PFSK-1 (cell line): ENCODE measurements around the gene SIGLEC1.

ENCODE experiments used
- POLR2AphosphoS5 ChIP-seq: IDR thresholded peaks from 2 replicates; pipeline ENCODE4 v1.6.1; 2012; ENCODE audit warnings: low read depth, mild to moderate bottlenecking, control low read depth, low read length, moderate library complexity
- REST ChIP-seq, 2 experiments: IDR thresholded peaks; 2 replicates each; pipeline versions ENCODE4 v1.6.1 to v1.8.0; 2011 to 2012; ENCODE audit warnings: low read depth in 2 of 2, low read length in 2 of 2, control low read depth in 1 of 2, inconsistent platforms in 1 of 2, mild to moderate bottlenecking in 1 of 2, moderate library complexity in 1 of 2; ENCODE audit not compliant: insufficient read depth in 1 of 2
- TAF1 ChIP-seq: IDR thresholded peaks from 2 replicates; pipeline ENCODE4 v1.6.1; 2012; ENCODE audit warnings: low read length, control low read depth, borderline replicate concordance; ENCODE audit not compliant: insufficient read depth

GRCh38 chr20:3710011-3710466 lies 2.4 kb downstream of the SIGLEC1 start:
- TF ChIP-seq POLR2AphosphoS5 (no peak), REST (IDR thresholded peaks at IDR 0.05; ENCODE audit: insufficient read depth in 1 of 2, low read depth in 2 of 2, low read length in 2 of 2) (no peak), TAF1 (no peak)
